PFSK-1 (cell line): ENCODE measurements around the gene GMIP.

Source experiments
- FOXP2 ChIP-seq: optimal IDR thresholded peaks from 2 replicates; pipeline ENCODE3; 2011; ENCODE audit warnings: borderline replicate concordance, control low read depth, inconsistent platforms; ENCODE audit not compliant: insufficient read depth; ENCODE audit errors: extremely low read length, extremely low read depth
- POLR2AphosphoS5 ChIP-seq: IDR thresholded peaks from 2 replicates; pipeline ENCODE4 v1.6.1; 2012; ENCODE audit warnings: low read depth, mild to moderate bottlenecking, control low read depth, low read length, moderate library complexity
- SIN3A ChIP-seq: IDR thresholded peaks from 2 replicates; pipeline ENCODE4 v1.6.1; 2012; ENCODE audit warnings: mild to moderate bottlenecking, low read length, moderate library complexity, borderline replicate concordance; ENCODE audit not compliant: insufficient read depth
- TAF1 ChIP-seq: IDR thresholded peaks from 2 replicates; pipeline ENCODE4 v1.6.1; 2012; ENCODE audit warnings: low read length, control low read depth, borderline replicate concordance; ENCODE audit not compliant: insufficient read depth
- TF ChIP-seq, protein P1 (sequence below), 2 experiments: IDR thresholded peaks; 2 replicates each; pipeline versions ENCODE4 v1.6.1 to v1.8.0; 2011 to 2012; ENCODE audit warnings: low read depth in 2 of 2, low read length in 2 of 2, control low read depth in 1 of 2, inconsistent platforms in 1 of 2, mild to moderate bottlenecking in 1 of 2, moderate library complexity in 1 of 2; ENCODE audit not compliant: insufficient read depth in 1 of 2

GMIP gene

DNA sequence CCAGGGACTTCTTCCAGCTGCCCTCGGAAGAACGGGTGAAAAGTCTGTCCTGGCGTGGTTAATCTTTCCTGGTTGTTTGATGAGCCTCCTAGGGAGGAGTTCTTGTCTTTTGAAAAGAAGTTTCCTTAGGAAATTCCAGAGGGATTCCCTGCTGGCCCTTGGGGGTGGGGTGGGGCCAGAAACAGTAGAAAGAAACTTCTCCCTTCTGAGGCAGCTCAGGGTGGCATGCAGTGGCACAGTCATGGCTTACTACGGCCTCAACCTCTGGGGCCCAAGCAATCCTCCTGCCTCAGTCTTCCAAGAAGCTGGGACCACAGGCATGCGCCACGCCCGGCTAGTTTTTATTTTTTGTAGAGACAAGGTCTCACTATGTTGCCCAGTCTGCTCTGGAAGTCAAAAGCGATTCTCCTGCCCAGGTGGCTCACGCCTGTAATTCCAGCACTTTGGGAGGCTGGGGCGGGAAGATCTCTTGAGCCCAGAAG, 26.7 kb upstream of the GMIP start:
- TF ChIP-seq FOXP2 (no peak), POLR2AphosphoS5 (no peak), SIN3A (no peak), TAF1 (no peak)
- TF ChIP-seq, protein P1, sequence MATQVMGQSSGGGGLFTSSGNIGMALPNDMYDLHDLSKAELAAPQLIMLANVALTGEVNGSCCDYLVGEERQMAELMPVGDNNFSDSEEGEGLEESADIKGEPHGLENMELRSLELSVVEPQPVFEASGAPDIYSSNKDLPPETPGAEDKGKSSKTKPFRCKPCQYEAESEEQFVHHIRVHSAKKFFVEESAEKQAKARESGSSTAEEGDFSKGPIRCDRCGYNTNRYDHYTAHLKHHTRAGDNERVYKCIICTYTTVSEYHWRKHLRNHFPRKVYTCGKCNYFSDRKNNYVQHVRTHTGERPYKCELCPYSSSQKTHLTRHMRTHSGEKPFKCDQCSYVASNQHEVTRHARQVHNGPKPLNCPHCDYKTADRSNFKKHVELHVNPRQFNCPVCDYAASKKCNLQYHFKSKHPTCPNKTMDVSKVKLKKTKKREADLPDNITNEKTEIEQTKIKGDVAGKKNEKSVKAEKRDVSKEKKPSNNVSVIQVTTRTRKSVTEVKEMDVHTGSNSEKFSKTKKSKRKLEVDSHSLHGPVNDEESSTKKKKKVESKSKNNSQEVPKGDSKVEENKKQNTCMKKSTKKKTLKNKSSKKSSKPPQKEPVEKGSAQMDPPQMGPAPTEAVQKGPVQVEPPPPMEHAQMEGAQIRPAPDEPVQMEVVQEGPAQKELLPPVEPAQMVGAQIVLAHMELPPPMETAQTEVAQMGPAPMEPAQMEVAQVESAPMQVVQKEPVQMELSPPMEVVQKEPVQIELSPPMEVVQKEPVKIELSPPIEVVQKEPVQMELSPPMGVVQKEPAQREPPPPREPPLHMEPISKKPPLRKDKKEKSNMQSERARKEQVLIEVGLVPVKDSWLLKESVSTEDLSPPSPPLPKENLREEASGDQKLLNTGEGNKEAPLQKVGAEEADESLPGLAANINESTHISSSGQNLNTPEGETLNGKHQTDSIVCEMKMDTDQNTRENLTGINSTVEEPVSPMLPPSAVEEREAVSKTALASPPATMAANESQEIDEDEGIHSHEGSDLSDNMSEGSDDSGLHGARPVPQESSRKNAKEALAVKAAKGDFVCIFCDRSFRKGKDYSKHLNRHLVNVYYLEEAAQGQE (IDR thresholded peaks at IDR 0.05; ENCODE audit: insufficient read depth in 1 of 2, low read depth in 2 of 2, low read length in 2 of 2), result no peak

DNA sequence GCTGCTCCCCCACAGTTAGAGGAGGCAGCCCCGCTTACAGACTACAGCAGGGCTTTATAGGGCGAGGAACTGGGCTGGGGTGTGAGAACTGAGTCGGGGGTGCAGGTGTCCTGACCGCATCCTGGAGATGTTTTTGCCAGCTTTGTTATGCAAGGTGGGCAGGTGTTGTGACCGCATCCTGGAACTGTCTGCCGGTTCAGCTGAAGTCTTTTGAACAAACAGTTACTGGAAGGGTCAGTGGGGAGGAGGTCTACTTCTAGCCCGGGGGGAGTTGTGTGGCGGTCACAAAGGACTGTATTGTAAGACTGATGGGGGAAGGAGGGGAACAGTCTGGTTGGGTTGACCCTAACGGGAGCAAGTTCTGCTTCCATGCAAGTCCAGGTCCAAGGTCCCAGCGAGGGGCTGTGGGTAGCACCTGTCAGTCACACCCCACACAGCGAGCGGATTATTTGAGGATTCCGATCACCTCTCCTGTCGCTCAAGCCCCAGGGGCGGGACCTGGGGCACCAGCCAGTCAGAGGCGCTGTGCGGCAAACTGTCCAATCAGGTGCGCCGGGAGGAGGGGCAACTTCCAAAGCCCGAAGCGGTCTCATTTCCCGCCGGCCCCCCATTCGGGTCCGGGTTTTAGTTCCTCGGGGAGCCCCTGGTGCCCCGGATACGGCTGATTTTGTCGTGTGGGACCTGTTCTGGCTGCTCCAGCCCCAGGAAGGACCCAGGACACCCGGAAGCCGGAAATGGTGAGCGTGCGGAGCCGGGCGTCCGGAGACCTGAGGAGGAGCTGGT, 25.0 kb upstream of the GMIP start, which contains the start of gene ZNF101:
Gene ZNF101, plus strand, starts transcription at position 610 of the 783 bp plus-strand sequence. Its CDS starts 125 bp downstream, at position 735.
- TF ChIP-seq TAF1 (peak; percentile 59; the same call in 1 of the 2 replicates), FOXP2 (no peak), SIN3A (peak; percentile 43; the same call in 1 of the 2 replicates), POLR2AphosphoS5 (peak; percentile 89)
- TF ChIP-seq, protein P1 (IDR thresholded peaks at IDR 0.05; ENCODE audit: insufficient read depth in 1 of 2, low read depth in 2 of 2, low read length in 2 of 2), result 0 out of 4 replicates have a peak, but pooled peaks of 1 of the 2 experiments have one; percentile 8

DNA sequence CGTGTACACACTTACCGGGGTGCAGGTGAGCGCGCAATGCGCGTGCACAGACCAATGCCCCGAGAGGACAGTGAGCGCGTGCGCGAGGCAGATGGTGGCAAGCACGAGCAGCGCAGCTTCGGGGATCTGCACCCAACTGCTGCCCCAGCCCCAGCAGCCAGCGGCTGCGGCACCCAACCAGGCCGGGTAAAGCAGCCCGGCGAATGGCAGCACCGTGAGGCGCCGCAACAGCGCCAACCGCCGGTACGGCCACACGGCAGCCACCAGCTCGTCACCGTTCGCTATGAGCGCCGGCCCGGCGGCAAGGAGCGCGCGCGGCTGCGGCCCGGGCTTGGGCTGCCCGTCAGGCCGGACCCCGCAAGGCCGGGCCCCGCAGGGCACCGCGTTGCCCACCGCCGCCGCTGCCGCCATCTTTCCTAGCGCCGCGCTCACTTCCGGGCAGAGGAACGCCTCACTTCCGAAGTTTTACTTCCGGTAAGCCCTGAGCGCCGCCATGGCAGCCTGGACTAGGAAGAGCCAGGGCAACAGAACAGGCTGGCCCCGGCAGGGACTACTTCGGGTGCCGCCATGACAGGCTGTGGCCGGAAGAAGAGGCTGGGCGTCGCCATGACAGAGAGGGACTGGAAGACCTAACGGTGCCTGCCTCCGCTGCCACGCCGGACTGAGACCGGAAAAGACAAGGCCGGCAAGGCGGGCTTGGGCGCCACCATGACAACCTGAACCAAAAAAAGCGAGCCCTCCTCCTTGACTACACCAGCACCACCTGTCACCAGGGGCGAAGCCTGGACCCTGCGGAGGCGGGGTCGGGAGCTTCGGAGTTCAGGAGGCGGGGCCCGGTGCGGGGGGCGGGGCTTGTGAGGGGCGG, 20.0 kb upstream of the GMIP start, which contains the start of gene ATP13A1:
Gene ATP13A1, minus strand, starts transcription at position 421 of the 865 bp plus-strand sequence. Its CDS starts 10 bp downstream, at position 411.
- peak; percentile 97 for TF ChIP-seq TAF1
- peak; percentile 23 for TF ChIP-seq FOXP2
- TF ChIP-seq POLR2AphosphoS5, result no peak; the same call in none of the 2 replicates

DNA sequence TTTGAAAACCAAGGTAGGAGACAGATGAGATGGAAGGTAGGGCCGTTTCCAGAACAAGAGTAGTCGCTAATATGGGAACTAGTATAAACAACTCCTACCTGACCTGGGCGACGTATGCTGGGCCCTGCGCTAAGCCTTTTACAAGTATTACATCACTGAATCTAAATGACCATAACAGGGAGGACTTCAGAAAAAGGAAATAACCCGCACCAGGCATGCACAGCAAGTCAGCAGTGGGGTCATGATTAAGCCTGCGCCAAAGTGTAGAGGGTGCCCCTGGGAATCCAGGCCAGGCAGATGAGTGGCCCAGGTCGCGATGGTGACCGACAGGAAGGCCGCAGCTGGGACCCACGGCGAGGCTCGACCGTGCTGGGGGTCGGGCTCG, 19.4 kb upstream of the GMIP start:
- no peak for TF ChIP-seq SIN3A
- TF ChIP-seq TAF1, result no peak
- no peak; the same call in 1 of the 2 replicates for TF ChIP-seq POLR2AphosphoS5
- TF ChIP-seq FOXP2, result no peak
- TF ChIP-seq, protein P1 (IDR thresholded peaks at IDR 0.05; ENCODE audit: insufficient read depth in 1 of 2, low read depth in 2 of 2, low read length in 2 of 2), result no peak

DNA sequence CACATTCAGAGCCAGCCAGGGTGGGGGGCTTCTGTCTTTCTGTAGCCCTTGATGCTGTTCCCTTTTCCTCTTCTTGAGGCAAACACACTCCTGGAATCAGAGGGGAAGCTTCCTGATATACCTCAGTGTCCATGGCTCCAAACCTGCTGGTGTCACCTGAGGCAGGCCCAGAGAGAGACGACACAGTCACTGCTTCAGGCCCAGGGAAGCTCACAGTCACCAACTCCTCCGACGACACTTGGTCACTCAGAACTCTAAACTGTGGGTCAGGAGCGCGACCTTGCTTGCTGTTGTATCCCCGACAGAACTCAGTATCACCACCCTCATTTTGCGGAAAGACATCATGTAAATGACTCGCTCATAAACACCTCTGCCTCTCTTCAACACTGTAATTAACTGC, 18.9 kb upstream of the GMIP start:
- TF ChIP-seq, protein P1 (IDR thresholded peaks at IDR 0.05; ENCODE audit: insufficient read depth in 1 of 2, low read depth in 2 of 2, low read length in 2 of 2), result no peak
- TF ChIP-seq SIN3A (no peak), TAF1 (no peak), FOXP2 (no peak), POLR2AphosphoS5 (no peak)
